ENCODE data around the gene NPPC. TPM values are rescaled to one million over a fixed set of nuclear protein-coding genes. Genes with fewer than 3 reads are reported as not detected.

The NPPC gene
- total RNA-seq: not detected in 2 replicates

- TF ChIP-seq, protein P1, sequence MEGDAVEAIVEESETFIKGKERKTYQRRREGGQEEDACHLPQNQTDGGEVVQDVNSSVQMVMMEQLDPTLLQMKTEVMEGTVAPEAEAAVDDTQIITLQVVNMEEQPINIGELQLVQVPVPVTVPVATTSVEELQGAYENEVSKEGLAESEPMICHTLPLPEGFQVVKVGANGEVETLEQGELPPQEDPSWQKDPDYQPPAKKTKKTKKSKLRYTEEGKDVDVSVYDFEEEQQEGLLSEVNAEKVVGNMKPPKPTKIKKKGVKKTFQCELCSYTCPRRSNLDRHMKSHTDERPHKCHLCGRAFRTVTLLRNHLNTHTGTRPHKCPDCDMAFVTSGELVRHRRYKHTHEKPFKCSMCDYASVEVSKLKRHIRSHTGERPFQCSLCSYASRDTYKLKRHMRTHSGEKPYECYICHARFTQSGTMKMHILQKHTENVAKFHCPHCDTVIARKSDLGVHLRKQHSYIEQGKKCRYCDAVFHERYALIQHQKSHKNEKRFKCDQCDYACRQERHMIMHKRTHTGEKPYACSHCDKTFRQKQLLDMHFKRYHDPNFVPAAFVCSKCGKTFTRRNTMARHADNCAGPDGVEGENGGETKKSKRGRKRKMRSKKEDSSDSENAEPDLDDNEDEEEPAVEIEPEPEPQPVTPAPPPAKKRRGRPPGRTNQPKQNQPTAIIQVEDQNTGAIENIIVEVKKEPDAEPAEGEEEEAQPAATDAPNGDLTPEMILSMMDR (conservative IDR thresholded peaks at IDR 0.05; ENCODE audit: low read depth, low read length): peak; percentile 39
- H3K4me3 ChIP-seq (ENCODE audit: low read depth, low read length): peak within 1 kb of the TSS; percentile 46
- DNase-seq (ENCODE audit: low read depth): no peak
These were observed at the start of gene NPPC for GRCh38 chr2:231926180-231926741. Gene NPPC (minus strand): TSS chr2:231926396. CDS start chr2:231926249, 147 bp downstream.

DNA sequence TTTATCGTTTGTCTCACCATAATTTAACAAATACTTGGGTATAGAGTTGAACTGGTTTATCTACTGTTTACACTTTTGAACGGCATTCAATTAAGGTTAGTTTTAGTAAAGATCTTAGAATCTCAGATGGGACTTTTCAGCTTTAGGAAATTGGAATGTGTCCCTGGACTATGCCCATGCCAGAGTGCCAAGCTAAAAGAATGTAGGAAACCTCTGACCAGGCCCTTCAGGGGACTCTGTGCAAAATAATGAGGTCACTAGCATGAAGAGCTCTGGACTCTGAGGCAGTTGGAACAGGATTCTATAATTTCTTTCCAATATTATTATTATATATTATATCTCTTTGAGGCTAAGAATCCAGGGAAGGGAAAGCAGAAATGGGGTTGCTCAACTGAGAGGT is 48.8 kb upstream of the NPPC start:
- TF ChIP-seq, protein P1 (conservative IDR thresholded peaks at IDR 0.05; ENCODE audit: low read depth, low read length): no peak
- H3K4me3 ChIP-seq (ENCODE audit: low read depth, low read length): no peak overlapping the region
- DNase-seq (ENCODE audit: low read depth): no peak

DNA sequence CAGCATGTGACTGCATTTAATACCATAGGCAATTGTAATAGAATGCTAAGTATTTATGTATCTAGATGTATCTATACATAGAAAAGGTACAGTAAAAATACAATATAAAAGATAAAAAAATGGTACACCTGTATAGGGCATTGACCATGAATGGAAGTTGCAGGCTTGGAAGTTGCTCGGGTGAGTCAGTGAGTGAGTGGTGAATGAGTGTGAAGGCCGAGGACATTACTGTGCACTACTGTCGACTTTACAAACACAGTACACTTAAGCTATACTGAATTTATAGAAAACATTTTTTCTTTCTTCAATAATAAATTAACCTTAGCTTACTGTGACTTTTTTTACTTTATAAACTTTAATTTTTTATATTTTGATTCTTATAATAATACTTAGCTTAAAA is 44.3 kb upstream of the NPPC start:
- DNase-seq (ENCODE audit: low read depth): no peak
- no peak overlapping the region for H3K4me3 ChIP-seq (ENCODE audit: low read depth, low read length)
- TF ChIP-seq, protein P1 (conservative IDR thresholded peaks at IDR 0.05; ENCODE audit: low read depth, low read length): no peak

GRCh38 chr2:231968820-231969219 is 42.6 kb upstream of the NPPC start:
- DNase-seq (ENCODE audit: low read depth): no peak
- TF ChIP-seq, protein P1 (conservative IDR thresholded peaks at IDR 0.05; ENCODE audit: low read depth, low read length): no peak
- no peak overlapping the region for H3K4me3 ChIP-seq (ENCODE audit: low read depth, low read length)

- no peak for DNase-seq (ENCODE audit: low read depth)
- H3K4me3 ChIP-seq (ENCODE audit: low read depth, low read length): no peak overlapping the region
- TF ChIP-seq, protein P1 (conservative IDR thresholded peaks at IDR 0.05; ENCODE audit: low read depth, low read length): no peak
These were observed 40.7 kb upstream of the NPPC start for GRCh38 chr2:231966886-231967285.

DNA sequence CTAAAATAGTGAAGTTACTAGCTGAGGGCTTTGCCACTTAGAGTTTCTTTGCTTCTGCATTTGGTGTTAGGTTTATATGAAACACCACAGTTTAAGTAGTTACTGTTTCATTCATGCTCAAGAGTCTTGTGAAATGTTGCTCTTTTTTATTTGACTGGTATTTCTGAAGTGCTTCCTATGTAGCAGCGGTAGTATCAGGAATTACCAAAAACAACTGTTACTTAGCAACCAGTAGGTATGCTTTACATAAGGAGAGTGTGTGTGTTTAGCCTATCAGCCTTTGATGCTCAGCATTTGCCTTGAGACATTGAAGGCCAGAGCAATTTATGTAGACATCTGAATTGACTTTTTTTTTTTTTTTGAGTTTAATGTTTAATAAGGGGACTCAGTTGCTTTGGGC is 38.9 kb upstream of the NPPC start:
- no peak overlapping the region for H3K4me3 ChIP-seq (ENCODE audit: low read depth, low read length)
- DNase-seq (ENCODE audit: low read depth): no peak
- TF ChIP-seq, protein P1 (conservative IDR thresholded peaks at IDR 0.05; ENCODE audit: low read depth, low read length): no peak

Measured in epithelial cell of proximal tubule (primary cell).